Keratinocyte (primary cell): ENCODE data around the gene CALCOCO1. TPM values are rescaled to one million over a fixed set of nuclear protein-coding genes. Genes with fewer than 3 reads are reported as not detected.

Experiments
- DNase-seq: peaks from one replicate; pipeline ENCODE4 v3.0.0-alpha.2; 2011; ENCODE audit warnings: low read depth, missing footprints, low spot score
- FAIRE-seq: peaks from 2 replicates; lab custom pipeline; 2011; peaks lifted over from hg19 to GRCh38; lab: Jason Lieb, UNC
- H2AFZ ChIP-seq: 2 replicates; pipeline ENCODE4 v1.6.0; 2012; ENCODE audit warnings: low read length, control low read depth, inconsistent platforms; ENCODE audit not compliant: control insufficient read depth
- H3K27ac ChIP-seq: 2 replicates; pipeline ENCODE4 v1.5.1; 2011; ENCODE audit warnings: low read length; ENCODE audit not compliant: control insufficient read depth, insufficient read depth
- H3K27me3 ChIP-seq: 3 replicates; pipeline ENCODE4 v1.6.0; 2011; ENCODE audit warnings: low read length; ENCODE audit not compliant: control insufficient read depth, insufficient read depth; ENCODE audit errors: extremely low read depth
- H3K36me3 ChIP-seq, 2 experiments: 2 replicates in 1 of 2; 3 replicates in 1 of 2; pipeline ENCODE4 v1.5.1; 2011; ENCODE audit warnings: low read length in 2 of 2, mild to moderate bottlenecking in 1 of 2; ENCODE audit not compliant: control insufficient read depth in 2 of 2, insufficient read depth in 2 of 2; ENCODE audit errors: extremely low read depth in 1 of 2
- H3K4me1 ChIP-seq: 3 replicates; pipeline ENCODE4 v1.5.1; 2011; ENCODE audit warnings: low read length; ENCODE audit not compliant: control insufficient read depth, insufficient read depth; ENCODE audit errors: extremely low read depth
- H3K4me2 ChIP-seq: 3 replicates; pipeline ENCODE4 v1.6.0; 2011; ENCODE audit warnings: low read depth, low read length; ENCODE audit not compliant: control insufficient read depth, insufficient read depth; ENCODE audit errors: extremely low read depth
- H3K4me3 ChIP-seq, 3 experiments: fragments of 200-600 bp in 1 of 3; sonication (generic) in 1 of 3; 2 replicates in 2 of 3; 3 replicates in 1 of 3; pipeline ENCODE4 v1.5.1; 2011 to 2016; ENCODE audit warnings: low read length in 3 of 3, mild to moderate bottlenecking in 3 of 3, control low read depth in 2 of 3, inconsistent platforms in 1 of 3, low read depth in 1 of 3, mixed read lengths in 1 of 3, mixed run types in 1 of 3, moderate library complexity in 1 of 3; ENCODE audit not compliant: control insufficient read depth in 2 of 3, insufficient read depth in 2 of 3; ENCODE audit errors: extremely low read depth in 1 of 3
- H3K79me2 ChIP-seq: 2 replicates; pipeline ENCODE4 v1.6.0; 2012; ENCODE audit warnings: low read length; ENCODE audit not compliant: control insufficient read depth, insufficient read depth
- H3K9ac ChIP-seq: 3 replicates; pipeline ENCODE4 v1.6.0; 2011; ENCODE audit warnings: low read length; ENCODE audit not compliant: control insufficient read depth, insufficient read depth; ENCODE audit errors: extremely low read depth
- H3K9me1 ChIP-seq: 3 replicates; pipeline ENCODE4 v1.6.0; 2011; ENCODE audit warnings: low read length; ENCODE audit not compliant: control insufficient read depth, insufficient read depth; ENCODE audit errors: extremely low read depth
- H3K9me3 ChIP-seq: 2 replicates; pipeline ENCODE4 v1.5.1; 2012; ENCODE audit warnings: low read depth, low read length; ENCODE audit not compliant: control insufficient read depth
- H4K20me1 ChIP-seq: 3 replicates; pipeline ENCODE4 v1.6.0; 2011; ENCODE audit warnings: low read length; ENCODE audit not compliant: control insufficient read depth, insufficient read depth; ENCODE audit errors: extremely low read depth
- EZH2 ChIP-seq: IDR thresholded peaks from one replicate; pipeline ENCODE4 v1.6.1; 2012; ENCODE audit warnings: inconsistent platforms, mild to moderate bottlenecking, low read length, moderate library complexity
- dilution Hi-C: fragments of 300-500 bp; cut with MboI; formaldehyde crosslinking; loops from one replicate; pipeline ENCODE4 v1.7.0; 2020; ENCODE audit warnings: low sequenced_read_pairs; ENCODE audit not compliant: extremely low pct_ligation_motif_present
- polyA minus RNA-seq, 3 experiments: library from RNA; depleted of rRNA, polyadenylated mRNA; stranded (reverse); fragments of >200 nt; gene quantifications; 1 replicate in 1 of 3; 2 replicates in 1 of 3; 3 replicates in 1 of 3; pipeline ENCODE4 v1.2.3, GENCODE V29; 2011
- polyA plus RNA-seq, 5 experiments: library from polyadenylated mRNA; depleted of rRNA in 3 of 5; stranded (reverse) in 3 of 5; stranded (forward) in 1 of 5; unstranded in 1 of 5; fragments of >200 nt; gene quantifications; 1 replicate in 1 of 5; 2 replicates in 3 of 5; 3 replicates in 1 of 5; pipeline versions ENCODE4 v1.2.1 to v1.2.3, GENCODE V29; 2011 to 2012; ENCODE audit warnings: missing spikeins in 2 of 5, low read depth in 1 of 5, low replicate concordance in 1 of 5
- TF ChIP-seq, protein P1 (sequence below), 3 experiments: IDR thresholded peaks in 1 of 3; conservative IDR thresholded peaks in 1 of 3; optimal IDR thresholded peaks in 1 of 3; 2 replicates in 2 of 3; 3 replicates in 1 of 3; pipeline versions ENCODE3 to v1.5.1; 2011; ENCODE audit warnings: low read length in 3 of 3, mild to moderate bottlenecking in 3 of 3, moderate library complexity in 2 of 3, control low read depth in 1 of 3, inconsistent platforms in 1 of 3; ENCODE audit not compliant: insufficient read depth in 2 of 3; ENCODE audit errors: extremely low read depth in 1 of 3

The CALCOCO1 gene, protein sequence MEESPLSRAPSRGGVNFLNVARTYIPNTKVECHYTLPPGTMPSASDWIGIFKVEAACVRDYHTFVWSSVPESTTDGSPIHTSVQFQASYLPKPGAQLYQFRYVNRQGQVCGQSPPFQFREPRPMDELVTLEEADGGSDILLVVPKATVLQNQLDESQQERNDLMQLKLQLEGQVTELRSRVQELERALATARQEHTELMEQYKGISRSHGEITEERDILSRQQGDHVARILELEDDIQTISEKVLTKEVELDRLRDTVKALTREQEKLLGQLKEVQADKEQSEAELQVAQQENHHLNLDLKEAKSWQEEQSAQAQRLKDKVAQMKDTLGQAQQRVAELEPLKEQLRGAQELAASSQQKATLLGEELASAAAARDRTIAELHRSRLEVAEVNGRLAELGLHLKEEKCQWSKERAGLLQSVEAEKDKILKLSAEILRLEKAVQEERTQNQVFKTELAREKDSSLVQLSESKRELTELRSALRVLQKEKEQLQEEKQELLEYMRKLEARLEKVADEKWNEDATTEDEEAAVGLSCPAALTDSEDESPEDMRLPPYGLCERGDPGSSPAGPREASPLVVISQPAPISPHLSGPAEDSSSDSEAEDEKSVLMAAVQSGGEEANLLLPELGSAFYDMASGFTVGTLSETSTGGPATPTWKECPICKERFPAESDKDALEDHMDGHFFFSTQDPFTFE
- polyA plus RNA-seq = 51.8 to 142 TPM (median 67.3 TPM) in 3 replicates
- polyA plus RNA-seq (2011; ENCODE audit: low read depth) = 76.8 TPM
- polyA plus RNA-seq (2011; cell fraction: cytosol; rRNA removed) = 62.3 and 80.9 TPM in 2 replicates
- polyA plus RNA-seq (2011; cell fraction: nucleus; rRNA removed) = 258 and 301 TPM in 2 replicates
- 39.2 and 84.4 TPM in 2 replicates for polyA plus RNA-seq (2012; ENCODE audit: low replicate concordance)
- 73.5 to 96.9 TPM (median 75.4 TPM) in 3 replicates for polyA minus RNA-seq
- polyA minus RNA-seq (2011; cell fraction: cytosol; rRNA and poly(A)+ RNA removed) = 25.3 TPM
- polyA minus RNA-seq (2011; cell fraction: nucleus; rRNA and poly(A)+ RNA removed) = 52.4 and 69.3 TPM in 2 replicates

DNA sequence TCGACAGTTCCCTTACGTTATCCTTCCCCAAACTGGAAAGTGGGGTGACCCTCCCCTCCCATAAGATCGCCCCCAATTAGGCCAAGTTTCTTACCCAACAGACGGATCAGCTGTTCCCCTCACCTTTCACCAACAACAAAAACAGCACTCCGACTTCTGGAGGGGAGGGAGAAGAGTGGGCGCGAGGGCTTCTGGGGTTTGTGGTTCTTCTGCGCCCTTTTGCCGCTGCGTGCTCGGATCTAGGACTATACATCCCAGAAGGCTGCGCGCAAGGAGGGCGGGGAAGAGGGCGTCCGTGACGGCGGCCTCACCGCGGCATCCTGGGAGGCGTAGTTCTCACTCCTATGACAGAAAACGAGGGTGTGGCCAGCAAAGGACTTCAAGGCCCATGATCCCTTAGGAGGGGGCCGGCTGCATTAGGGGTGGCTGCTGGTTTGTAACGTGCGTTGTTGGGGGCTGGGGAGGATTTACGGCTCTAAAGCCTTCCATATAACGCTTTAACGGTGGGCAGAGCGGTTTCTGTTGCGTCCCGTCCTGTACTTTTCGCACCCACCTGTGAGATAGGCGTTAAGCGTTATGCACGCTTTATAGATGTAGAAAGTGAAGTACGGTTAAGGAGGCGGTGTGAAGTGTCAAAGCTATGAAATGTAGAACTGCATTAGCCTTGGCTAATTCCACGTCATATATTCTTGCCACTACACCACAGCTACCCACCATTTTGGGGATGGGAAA is at the start of gene CALCOCO1:
Gene CALCOCO1 (minus strand): TSS at position 143 of the 732 bp plus-strand sequence. CDS start 2,210 bp downstream, outside the sequence.
- Histone ChIP-seq H3K27ac (peak within 1 kb of the TSS; percentile 76), H3K4me2 (peak within 1 kb of the TSS; percentile 98), H3K9me3 (no peaks in the 10 kb centered on the region), H3K9me1 (no peaks in the 10 kb centered on the region), H2AFZ (peak within 1 kb of the TSS; percentile 97), H3K4me3 (peak within 1 kb of the TSS; percentile 70 to 96 (median 87)), H4K20me1 (no peaks in the 10 kb centered on the region), H3K36me3 (peaks cover 0 to 14% of the 10 kb centered on the region in 2 experiments), H3K9ac (peak within 1 kb of the TSS; percentile 86), H3K4me1 (peaks cover 18% of the 10 kb centered on the region), H3K27me3 (no peaks in the 10 kb centered on the region), H3K79me2 (no peaks in the 10 kb centered on the region)
- FAIRE-seq (peak; percentile 86), DNase-seq (peak; percentile 72)
- TF ChIP-seq, protein P1, sequence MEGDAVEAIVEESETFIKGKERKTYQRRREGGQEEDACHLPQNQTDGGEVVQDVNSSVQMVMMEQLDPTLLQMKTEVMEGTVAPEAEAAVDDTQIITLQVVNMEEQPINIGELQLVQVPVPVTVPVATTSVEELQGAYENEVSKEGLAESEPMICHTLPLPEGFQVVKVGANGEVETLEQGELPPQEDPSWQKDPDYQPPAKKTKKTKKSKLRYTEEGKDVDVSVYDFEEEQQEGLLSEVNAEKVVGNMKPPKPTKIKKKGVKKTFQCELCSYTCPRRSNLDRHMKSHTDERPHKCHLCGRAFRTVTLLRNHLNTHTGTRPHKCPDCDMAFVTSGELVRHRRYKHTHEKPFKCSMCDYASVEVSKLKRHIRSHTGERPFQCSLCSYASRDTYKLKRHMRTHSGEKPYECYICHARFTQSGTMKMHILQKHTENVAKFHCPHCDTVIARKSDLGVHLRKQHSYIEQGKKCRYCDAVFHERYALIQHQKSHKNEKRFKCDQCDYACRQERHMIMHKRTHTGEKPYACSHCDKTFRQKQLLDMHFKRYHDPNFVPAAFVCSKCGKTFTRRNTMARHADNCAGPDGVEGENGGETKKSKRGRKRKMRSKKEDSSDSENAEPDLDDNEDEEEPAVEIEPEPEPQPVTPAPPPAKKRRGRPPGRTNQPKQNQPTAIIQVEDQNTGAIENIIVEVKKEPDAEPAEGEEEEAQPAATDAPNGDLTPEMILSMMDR (optimal IDR thresholded peaks at IDR 0.05 in 1 of 3, IDR thresholded peaks at IDR 0.05 in 1 of 3, conservative IDR thresholded peaks at IDR 0.05 in 1 of 3; ENCODE audit: extremely low read depth in 1 of 3, insufficient read depth in 2 of 3, low read length in 3 of 3) = no peak
- no peak for TF ChIP-seq EZH2
- dilution Hi-C loops = no loop called here

DNA sequence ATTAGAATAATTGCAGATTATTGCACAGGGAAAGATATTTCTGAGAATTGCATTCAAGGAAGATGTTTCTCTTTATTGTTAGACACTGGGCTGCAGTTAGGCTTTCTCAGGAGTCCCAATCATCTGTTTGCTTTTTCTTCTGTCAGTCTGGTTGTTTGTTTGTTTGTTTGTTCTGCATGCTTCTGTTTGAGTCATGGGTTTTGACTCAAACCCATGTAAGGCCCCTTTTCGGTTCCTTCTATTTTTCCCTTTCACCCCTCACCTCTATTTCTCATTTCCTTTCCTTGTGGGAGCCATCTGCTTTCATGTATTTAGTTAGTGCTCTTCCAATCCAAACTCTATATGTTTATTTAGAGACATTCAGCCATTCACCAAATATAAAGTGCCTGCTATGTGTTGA is 49.6 kb upstream of the CALCOCO1 start:
- dilution Hi-C loops = no loop called here

More for the DNA sequence above, 49.6 kb upstream of the CALCOCO1 start:
- Histone ChIP-seq H2AFZ (no peak overlapping the region), H4K20me1 (no peaks in the 10 kb centered on the region), H3K36me3 (no peaks in the 10 kb centered on the region), H3K4me2 (no peak overlapping the region), H3K27ac (no peak overlapping the region), H3K9me1 (no peaks in the 10 kb centered on the region), H3K79me2 (no peaks in the 10 kb centered on the region), H3K27me3 (no peaks in the 10 kb centered on the region), H3K9me3 (no peaks in the 10 kb centered on the region), H3K4me3 (no peak overlapping the region), H3K4me1 (peaks cover under 1% of the 10 kb centered on the region), H3K9ac (no peak overlapping the region)
- TF ChIP-seq, protein P1 (optimal IDR thresholded peaks at IDR 0.05 in 1 of 3, IDR thresholded peaks at IDR 0.05 in 1 of 3, conservative IDR thresholded peaks at IDR 0.05 in 1 of 3; ENCODE audit: extremely low read depth in 1 of 3, insufficient read depth in 2 of 3, low read length in 3 of 3) = no peak
- no peak for TF ChIP-seq EZH2
- FAIRE-seq (no peak), DNase-seq (no peak)
